ENCODE measurements around the gene CHRNA10. TPM values are rescaled to one million over a fixed set of nuclear protein-coding genes. Genes with fewer than 3 reads are reported as not detected.
A peak's percentile ranks its signal among the peaks of the same experiment; 100 is the strongest.
"Not testable (repeated sequence)": the region's sequence is repeated elsewhere in the genome, so short reads cannot be mapped to it uniquely, and the experiment has no call there.

CHRNA10 gene
- total RNA-seq, 1 donor from 2014 or later: 0.13 TPM

DNA sequence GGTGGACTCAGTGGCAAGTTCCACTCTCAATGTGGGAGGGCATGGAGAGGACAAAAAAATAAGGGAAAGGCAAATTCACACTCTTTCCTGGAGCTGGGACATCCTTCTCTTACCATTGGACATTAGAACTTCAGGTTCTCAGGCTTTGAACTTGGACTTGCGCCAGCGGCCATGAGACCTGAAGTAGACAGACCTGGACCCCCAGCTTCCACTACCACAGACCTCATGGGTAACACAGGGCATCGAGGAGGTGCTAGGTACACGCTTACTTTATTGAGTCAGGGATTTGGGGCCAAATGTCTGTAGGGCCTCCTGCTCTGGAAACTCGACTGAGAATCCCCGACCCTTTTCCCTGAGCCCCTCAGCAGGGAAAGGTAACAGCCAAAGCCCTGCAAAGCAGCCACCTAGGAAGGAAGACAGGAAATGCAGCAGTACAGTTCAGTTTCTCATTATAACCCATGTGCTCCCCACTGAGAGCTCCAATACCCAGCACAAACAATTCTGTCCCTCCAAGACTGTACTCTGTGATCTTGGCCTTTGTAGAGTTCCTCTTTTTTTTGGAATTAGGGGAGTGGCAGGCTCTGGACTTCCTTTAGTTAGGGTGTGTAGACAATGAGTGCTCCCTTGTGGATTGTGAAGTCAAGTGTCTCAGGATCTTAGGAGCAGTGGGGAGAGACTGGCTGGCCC is 5.7 kb downstream of the CHRNA10 start:
- no peak for DNase-seq (ENCODE audit: low read depth in 2 of 2)

GRCh38 chr11:3664032-3664630 is 7.1 kb downstream of the CHRNA10 start:
- DNase-seq (ENCODE audit: low read depth in 2 of 2): no peak

DNA sequence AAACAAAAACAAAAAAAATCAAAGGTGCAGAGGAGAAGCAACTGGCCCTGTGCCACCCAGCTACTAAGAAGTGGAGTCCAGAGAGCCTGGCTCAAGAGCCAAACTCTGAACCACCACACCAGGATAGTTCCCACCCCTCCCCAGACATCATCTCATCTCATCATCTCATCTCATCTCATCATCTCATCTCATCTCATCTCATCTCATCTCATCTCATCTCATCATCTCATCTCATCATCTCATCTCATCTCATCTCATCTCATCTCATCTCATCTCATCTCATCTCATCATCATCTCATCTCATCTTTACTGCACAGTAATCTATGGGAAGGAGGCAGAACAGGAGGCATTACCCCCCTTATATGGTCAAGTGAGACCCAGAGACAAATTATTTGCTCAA is 8.3 kb downstream of the CHRNA10 start:
- no peak for DNase-seq (ENCODE audit: low read depth in 2 of 2)

DNA sequence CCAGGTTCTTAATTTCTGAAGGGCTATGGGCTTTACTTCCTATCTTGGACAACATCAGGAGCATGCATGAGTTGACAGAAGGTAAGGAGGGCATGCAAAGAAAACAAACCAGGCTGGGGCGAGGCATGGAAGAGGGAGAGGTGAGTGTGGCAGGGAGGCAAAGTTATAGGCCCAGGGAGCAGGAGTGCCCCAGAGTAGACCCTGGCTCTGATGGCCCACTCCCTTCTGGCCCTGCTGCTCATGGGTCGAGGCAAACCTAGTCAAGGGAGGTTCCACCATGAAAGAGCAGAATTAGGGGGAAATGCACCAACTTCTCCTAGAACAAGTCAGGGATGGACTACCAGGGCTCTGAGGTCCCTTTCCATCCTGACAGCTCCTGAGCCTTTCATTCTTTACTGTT is 10.2 kb downstream of the CHRNA10 start:
- no peak for DNase-seq (ENCODE audit: low read depth in 2 of 2)

- DNase-seq (ENCODE audit: low read depth in 2 of 2): no peak
These were observed 11.3 kb downstream of the CHRNA10 start for GRCh38 chr11:3659595-3660515.

DNA sequence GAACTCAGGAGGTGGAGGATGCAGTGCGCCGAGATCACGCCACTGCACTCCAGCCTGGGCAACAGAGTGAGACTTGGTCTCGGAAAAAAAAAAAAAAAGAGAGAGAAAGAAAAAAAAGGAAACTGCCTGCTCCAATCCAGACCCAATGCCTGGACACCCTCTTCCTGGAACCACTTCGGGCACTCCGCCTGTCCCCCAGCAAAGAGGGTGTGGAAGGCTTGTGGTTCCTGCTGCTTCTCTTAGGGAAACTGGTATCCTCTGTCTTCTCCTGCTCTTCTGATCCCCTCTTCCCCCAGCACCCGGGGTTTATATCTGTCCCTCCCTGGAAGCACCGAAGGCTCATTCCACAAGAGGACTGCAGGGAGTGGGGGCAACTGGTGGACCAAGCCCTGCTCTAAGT is 12.9 kb downstream of the CHRNA10 start:
- DNase-seq (ENCODE audit: low read depth in 2 of 2): no peak

- not testable (repeated sequence) for DNase-seq (ENCODE audit: low read depth in 2 of 2)
These were observed 13.9 kb downstream of the CHRNA10 start for GRCh38 chr11:3657331-3657730.

DNA sequence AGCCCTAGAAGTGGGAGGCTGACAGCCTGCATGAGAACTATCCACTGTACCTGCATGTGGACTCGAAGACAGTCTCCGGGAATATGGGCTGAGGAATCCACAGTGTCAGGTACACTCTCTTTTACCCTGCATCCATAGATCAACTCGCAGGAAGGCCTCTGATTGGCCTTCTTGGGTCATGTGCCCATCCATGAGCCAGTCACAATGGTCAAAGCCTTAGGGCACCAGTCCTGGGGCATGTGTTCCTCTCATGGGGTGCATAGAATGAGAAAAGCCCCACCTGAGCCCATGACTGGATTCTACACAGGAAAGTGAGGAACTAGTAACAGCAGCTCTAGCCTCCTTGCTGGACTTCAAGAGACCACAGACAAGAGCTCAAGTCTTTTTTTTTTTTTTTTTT is 15.6 kb downstream of the CHRNA10 start:
- DNase-seq (ENCODE audit: low read depth in 2 of 2): no peak

DNA sequence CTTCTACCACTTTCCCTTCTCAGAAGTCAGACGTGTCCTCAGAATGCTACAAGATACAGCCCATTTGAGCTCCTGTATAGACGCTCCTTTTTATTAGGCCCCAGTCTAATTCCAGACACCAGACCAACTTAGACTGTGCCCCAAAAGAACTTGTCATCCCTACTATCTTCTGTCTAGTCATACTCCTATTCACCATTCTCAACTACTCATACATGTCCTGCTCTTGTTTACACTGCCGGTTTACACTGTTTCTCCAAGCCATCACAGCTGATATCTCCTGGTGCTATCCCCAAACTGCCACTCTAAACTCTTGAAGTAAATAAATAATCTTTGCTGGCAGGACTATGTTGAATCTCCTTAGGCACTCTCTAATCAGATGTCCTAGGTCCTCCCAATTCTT is 18.7 kb downstream of the CHRNA10 start:
- DNase-seq (ENCODE audit: low read depth in 2 of 2): not testable (repeated sequence)

DNA sequence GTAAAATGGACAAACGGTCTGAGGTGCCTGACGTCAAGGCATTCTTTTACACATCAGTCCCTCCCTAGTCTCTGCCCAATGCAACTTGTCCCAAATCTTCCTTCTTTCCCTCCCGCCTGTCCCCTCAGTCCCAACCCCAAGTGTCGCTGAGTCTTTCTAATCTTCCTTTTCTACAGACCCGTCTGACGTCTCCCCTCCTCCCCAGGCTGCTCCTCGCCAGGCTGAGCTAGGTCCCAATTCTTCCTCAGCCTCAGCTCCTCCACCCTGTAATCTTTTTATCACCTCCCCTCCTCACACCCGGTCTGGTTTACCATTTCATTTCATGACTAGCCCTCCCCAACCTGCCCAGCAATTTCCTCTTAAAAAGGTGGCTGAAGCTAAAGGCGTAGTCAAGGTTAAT is 21.8 kb downstream of the CHRNA10 start:
- DNase-seq (ENCODE audit: low read depth in 2 of 2): not testable (repeated sequence)

DNA sequence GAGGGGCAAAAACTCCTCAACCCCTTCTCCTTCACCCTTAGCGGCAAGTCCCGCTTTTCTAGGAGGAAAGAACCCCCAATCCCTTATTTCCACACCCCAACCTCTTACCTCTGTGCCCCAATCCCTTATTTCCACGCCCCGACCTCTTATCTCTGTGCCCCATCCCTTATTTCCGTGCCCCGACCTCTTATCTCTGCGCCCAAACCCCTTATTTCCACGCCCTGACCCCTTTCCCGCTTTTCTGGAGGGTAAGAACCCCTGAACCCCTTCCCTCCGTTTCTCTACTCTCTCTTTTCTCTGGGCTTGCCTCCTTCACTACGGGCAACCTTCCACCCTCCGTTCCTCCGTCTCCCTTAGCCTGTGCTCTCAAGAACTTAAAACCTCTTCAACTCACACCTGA is 22.3 kb downstream of the CHRNA10 start:
- not testable (repeated sequence) for DNase-seq (ENCODE audit: low read depth in 2 of 2)

DNA sequence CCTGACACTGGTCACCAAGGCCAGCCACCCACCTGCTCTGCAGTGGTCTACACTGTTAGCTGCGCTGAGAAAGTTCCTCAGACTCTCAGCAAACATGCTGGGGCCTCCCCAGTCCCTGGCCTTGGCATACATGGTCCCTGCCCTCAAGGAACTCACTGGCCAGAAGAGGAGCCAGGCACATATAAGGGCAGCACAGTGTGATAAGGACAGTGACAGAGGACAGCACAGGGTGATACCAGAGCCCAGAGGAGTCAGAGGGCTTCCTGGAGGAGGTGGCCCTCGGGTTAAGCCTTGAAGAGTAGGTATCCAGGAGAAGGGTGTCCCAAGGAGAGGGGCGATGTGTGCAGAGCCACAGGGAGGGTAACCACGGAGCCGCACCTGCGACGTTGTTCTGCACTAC is 25.6 kb downstream of the CHRNA10 start:
- no peak for DNase-seq (ENCODE audit: low read depth in 2 of 2)

DNA sequence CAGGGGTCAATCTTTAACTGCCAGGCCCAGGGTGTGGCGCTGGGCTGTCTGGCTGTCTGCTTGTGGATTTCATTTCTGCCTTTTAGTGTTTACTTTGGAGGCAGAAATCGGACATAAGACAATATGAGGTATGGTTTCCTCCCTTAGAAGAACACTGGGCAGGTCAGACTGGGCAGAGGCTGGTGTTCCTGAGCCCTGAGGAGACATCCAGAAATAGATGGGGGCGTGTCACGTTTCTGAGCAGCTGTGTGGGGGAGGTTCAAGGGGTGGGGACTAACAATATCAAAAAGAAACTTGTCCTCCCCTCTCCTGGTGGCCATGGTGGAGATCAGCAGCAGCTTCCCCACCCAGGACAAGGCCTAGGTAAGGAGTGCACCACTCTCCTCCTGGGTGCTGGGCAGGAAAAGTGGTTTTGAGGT is 26.4 kb downstream of the CHRNA10 start, which contains the start of gene ART1:
TSS of gene ART1 (plus strand) at position 312 of the 419 bp plus-strand sequence. CDS start 14,086 bp downstream, outside the sequence.
- DNase-seq (ENCODE audit: low read depth in 2 of 2): no peak

- DNase-seq (ENCODE audit: low read depth in 2 of 2): not testable (repeated sequence)
These were observed 28.1 kb downstream of the CHRNA10 start for GRCh38 chr11:3643102-3643546.

GRCh38 chr11:3642071-3642951 is 28.9 kb downstream of the CHRNA10 start:
- peak in 1 of 2 donors; percentile 74 for DNase-seq (ENCODE audit: low read depth in 2 of 2)

- no peak for DNase-seq (ENCODE audit: low read depth in 2 of 2)
These were observed 29.5 kb downstream of the CHRNA10 start, which contains the start of gene ART5 for GRCh38 chr11:3641701-3642070. TSS of gene ART5 (minus strand) at chr11:3641992. CDS start at chr11:3641862, 130 bp downstream.

- no peak for DNase-seq (ENCODE audit: low read depth in 2 of 2)
These were observed 30.0 kb downstream of the CHRNA10 start for GRCh38 chr11:3641191-3641590.

- no peak for DNase-seq (ENCODE audit: low read depth in 2 of 2)
These were observed 31.3 kb downstream of the CHRNA10 start for GRCh38 chr11:3639841-3640240.

- no peak for DNase-seq (ENCODE audit: low read depth in 2 of 2)
These were observed 32.7 kb downstream of the CHRNA10 start for GRCh38 chr11:3638513-3638912.

- DNase-seq (ENCODE audit: low read depth in 2 of 2): no peak
These were observed 34.0 kb downstream of the CHRNA10 start for GRCh38 chr11:3637201-3637600.
